Measurements from ENCODE around the gene STAB1. TPM values are rescaled to one million over a fixed set of nuclear protein-coding genes. Genes with fewer than 3 reads are reported as not detected.

STAB1 gene
- total and polyA plus RNA-seq, 10 of the 15 experiments (the other 5 are each of a cell fraction or from before 2014, with no cell fraction given), result 0.46 TPM; not detected in 9

- no peak overlapping the region for H3K4me3 ChIP-seq
- intact Hi-C loops (cut with micrococcal nuclease; ENCODE audit: unreplicated experiment) (no loop called here), in situ Hi-C loops (cut with MboI) (no loop called here)
- H2AFZ ChIP-seq (ENCODE audit: control insufficient read depth, low read depth, low read length), result no peak overlapping the region
- FAIRE-seq, result no peak
- H3K36me3 ChIP-seq (ENCODE audit: control insufficient read depth in 2 of 2, insufficient read depth in 2 of 2, low read length in 1 of 2), result peaks cover 0 to 15% of the 10 kb centered on the region in 2 experiments; a peak in 3 of 4 replicates
- no peak for ATAC-seq
- SMC1A ChIA-PET (ENCODE audit: uncharacterized antibody, unreplicated experiment), result no interaction called here
- H3K4me2 ChIP-seq (ENCODE audit: control insufficient read depth, insufficient read depth), result no peak overlapping the region
- no peaks in the 10 kb centered on the region for H3K79me2 ChIP-seq (ENCODE audit: control insufficient read depth, insufficient read depth, low read length)
- no peaks in the 10 kb centered on the region for H3K27me3 ChIP-seq (replicated peaks in 1 of 2; ENCODE audit: control insufficient read depth in 2 of 2, insufficient read depth in 2 of 2, low read length in 1 of 2)
- DNase-seq (ENCODE audit: low read depth, low spot score), result no peak
- no peaks in the 10 kb centered on the region for H4K20me1 ChIP-seq (ENCODE audit: control insufficient read depth, insufficient read depth)
- no peaks in the 10 kb centered on the region for H3K4me1 ChIP-seq (ENCODE audit: control insufficient read depth, insufficient read depth, low read length)
- CTCF ChIA-PET, result interaction anchor here (0.7 kb wide), 1 partner anchor 13 kb away, joined by 3 read pairs; no protein-coding TSS in a partner anchor
- H3K9ac ChIP-seq (ENCODE audit: control insufficient read depth, insufficient read depth, low read length), result no peak overlapping the region
- RAD21 ChIA-PET (ENCODE audit: unreplicated experiment), result no interaction called here
- no TSS peak for BruUV-seq (replicated peaks)
- no peak overlapping the region for H3K27ac ChIP-seq (ENCODE audit: control insufficient read depth, insufficient read depth)
- no peaks in the 10 kb centered on the region for H3K9me3 ChIP-seq (replicated peaks; ENCODE audit: control insufficient read depth, insufficient read depth, low read length)
- POLR2A ChIA-PET, result no interaction called here
- 89% methylated on average over 7 of the region's 7 CpGs for WGBS (ENCODE audit: insufficient coverage, insufficient replicate concordance, low lambda C conversion rate, missing lambda C conversion rate)
- TF ChIP-seq ZBTB40 (IDR thresholded peaks at IDR 0.05; ENCODE audit: borderline replicate concordance), result no peak
- TF ChIP-seq EED (IDR thresholded peaks at IDR 0.05; ENCODE audit: low read depth), result no peak
- TF ChIP-seq ZBTB4 (CRISPR knock-in tag; IDR thresholded peaks at IDR 0.05), result no peak
- no peak for TF ChIP-seq NBN (IDR thresholded peaks at IDR 0.05)
- TF ChIP-seq E4F1 (IDR thresholded peaks at IDR 0.05; ENCODE audit: borderline replicate concordance, partially characterized antibody), result no peak
- no peak for TF ChIP-seq CHD1 (IDR thresholded peaks at IDR 0.05; ENCODE audit: low read depth, low read length)
- no peak for TF ChIP-seq TAF1 (IDR thresholded peaks at IDR 0.05; ENCODE audit: borderline replicate concordance, low read depth, low read length)
- no peak for TF ChIP-seq SRF (IDR thresholded peaks at IDR 0.05; ENCODE audit: low read depth in 2 of 2, low read length in 2 of 2)
- TF ChIP-seq GABPA (IDR thresholded peaks at IDR 0.05; ENCODE audit: low read depth), result no peak
- TF ChIP-seq NFXL1 (IDR thresholded peaks at IDR 0.05; ENCODE audit: borderline replicate concordance), result no peak
- no peak for TF ChIP-seq HDGF (IDR thresholded peaks at IDR 0.05)
- no peak for TF ChIP-seq SP1 (IDR thresholded peaks at IDR 0.05; ENCODE audit: low read depth, low read length)
- no peak for TF ChIP-seq MYB (IDR thresholded peaks at IDR 0.05; ENCODE audit: borderline replicate concordance, low read depth, low read length)
Measured at GRCh38 chr3:52494445-52494844, 693 bp upstream of the STAB1 start.

All from GM12878 (cell line).